A673 (cell line): Measurements from ENCODE around the gene MARCO. TPM values are rescaled to one million over a fixed set of nuclear protein-coding genes. Genes with fewer than 3 reads are reported as not detected.

ENCODE experiments used
- BruUV-seq: library from RNA; stranded (reverse); fragments of 400-500 nt; replicated peaks from 2 replicates; lab custom pipeline; 2021; lab: Mats Ljungman, UMichigan
- CTCF ChIA-PET: fragments of 300-600 bp; sonication (Branson Sonifier 250); formaldehyde crosslinking; loops from one replicate; lab custom pipeline; 2022; ENCODE audit warnings: antibody characterized with exemption; lab: Charles Lee
- POLR2A ChIA-PET: fragments of 300-600 bp; sonication (Branson Sonifier 250); formaldehyde crosslinking; loops from one replicate; lab custom pipeline; 2022; ENCODE audit warnings: antibody characterized with exemption; ENCODE audit not compliant: low non-redundant PET; lab: Charles Lee
- DNase-seq: peaks from one replicate; pipeline ENCODE4 v3.0.0-alpha.2; 2015; ENCODE audit warnings: low spot score
- H3K27ac ChIP-seq: fragments of 200-600 bp; sonication (generic); 2 replicates; pipeline ENCODE4 v1.5.1; 2016; ENCODE audit warnings: mixed run types, low read depth, mild to moderate bottlenecking, mixed read lengths, antibody characterized with exemption, low read length; ENCODE audit not compliant: poor library complexity, severe bottlenecking
- H3K27me3 ChIP-seq: fragments of 200-600 bp; sonication (generic); replicated peaks from 2 replicates; pipeline ENCODE4 v1.6.1; 2017; ENCODE audit warnings: mixed run types, low read depth, mild to moderate bottlenecking, mixed read lengths, antibody characterized with exemption, low read length; ENCODE audit not compliant: insufficient read depth, poor library complexity
- H3K36me3 ChIP-seq: fragments of 200-600 bp; sonication (generic); 2 replicates; pipeline ENCODE4 v1.6.1; 2016; ENCODE audit warnings: mixed run types, mild to moderate bottlenecking, mixed read lengths, antibody characterized with exemption, low read length; ENCODE audit not compliant: insufficient read depth, poor library complexity, severe bottlenecking
- H3K4me1 ChIP-seq: fragments of 200-600 bp; sonication (generic); 2 replicates; pipeline ENCODE4 v1.6.1; 2017; ENCODE audit warnings: mixed run types, mild to moderate bottlenecking, mixed read lengths, antibody characterized with exemption, low read length; ENCODE audit not compliant: insufficient read depth, poor library complexity, severe bottlenecking
- H3K4me3 ChIP-seq: fragments of 200-600 bp; sonication (generic); 2 replicates; pipeline ENCODE4 v1.5.1; 2016; ENCODE audit warnings: low read depth, mixed run types, mild to moderate bottlenecking, mixed read lengths, low read length; ENCODE audit not compliant: poor library complexity, severe bottlenecking
- H3K9me3 ChIP-seq: fragments of 200-600 bp; sonication (generic); 2 replicates; pipeline ENCODE4 v1.6.1; 2016; ENCODE audit warnings: mixed run types, low read depth, mild to moderate bottlenecking, mixed read lengths, antibody characterized with exemption, low read length; ENCODE audit not compliant: poor library complexity, severe bottlenecking
- CTCF ChIP-seq: fragments of 300-800, 200-600 bp; sonication (generic); conservative IDR thresholded peaks from 2 replicates; pipeline ENCODE4 v1.5.1; 2017; ENCODE audit warnings: low read depth, mild to moderate bottlenecking, antibody characterized with exemption, low read length, moderate library complexity, mixed read lengths
- EZH2 ChIP-seq: fragments of 200-600 bp; sonication (generic); IDR thresholded peaks from 2 replicates; pipeline ENCODE4 v1.6.1; 2017; ENCODE audit warnings: borderline replicate concordance, low read depth, mild to moderate bottlenecking, mixed read lengths, antibody characterized with exemption, low read length; ENCODE audit not compliant: poor library complexity, severe bottlenecking
- intact Hi-C: fragments of 100-400 bp; cut with micrococcal nuclease; formaldehyde crosslinking; loops from one replicate; pipeline ENCODE4 v1.10.0; 2022; ENCODE audit not compliant: unreplicated experiment
- total RNA-seq: library from RNA; stranded (reverse); gene quantifications from 2 replicates; pipeline ENCODE4 v1.2.3, GENCODE V29; 2021

Gene MARCO
- total RNA-seq, 1 experiment from 2014 or later, result not detected

DNA sequence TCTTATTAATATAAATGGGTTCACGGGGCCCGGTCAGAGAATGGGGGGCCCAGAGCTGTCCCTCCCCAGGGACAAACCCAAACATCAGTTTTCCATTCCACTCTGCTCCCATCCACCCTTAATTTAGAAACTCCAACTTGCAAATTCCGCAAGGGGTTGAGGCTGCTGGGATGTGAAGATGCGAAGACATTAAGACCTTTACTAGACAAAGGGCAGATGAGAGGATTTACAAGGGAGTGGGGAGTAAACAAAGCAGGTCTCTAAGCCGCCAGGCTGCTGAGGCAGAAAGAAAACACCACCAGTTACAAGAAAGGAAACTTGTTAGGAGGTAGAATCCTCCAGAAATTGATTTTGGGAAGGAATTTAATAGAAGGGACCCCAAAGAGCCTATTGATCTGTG, 33.1 kb downstream of the MARCO start:
- CTCF ChIA-PET, result no interaction called here
- no peak overlapping the region for H3K4me3 ChIP-seq
- no peaks in the 10 kb centered on the region for H3K4me1 ChIP-seq
- no TSS peak for BruUV-seq
- H3K36me3 ChIP-seq, result no peaks in the 10 kb centered on the region
- no peaks in the 10 kb centered on the region for H3K9me3 ChIP-seq
- no peak for TF ChIP-seq EZH2
- no peak for TF ChIP-seq CTCF
- POLR2A ChIA-PET, result no interaction called here
- H3K27me3 ChIP-seq, result peaks cover 5% of the 10 kb centered on the region
- H3K27ac ChIP-seq, result no peak overlapping the region
- intact Hi-C loops, result no loop called here
- no peak for DNase-seq

DNA sequence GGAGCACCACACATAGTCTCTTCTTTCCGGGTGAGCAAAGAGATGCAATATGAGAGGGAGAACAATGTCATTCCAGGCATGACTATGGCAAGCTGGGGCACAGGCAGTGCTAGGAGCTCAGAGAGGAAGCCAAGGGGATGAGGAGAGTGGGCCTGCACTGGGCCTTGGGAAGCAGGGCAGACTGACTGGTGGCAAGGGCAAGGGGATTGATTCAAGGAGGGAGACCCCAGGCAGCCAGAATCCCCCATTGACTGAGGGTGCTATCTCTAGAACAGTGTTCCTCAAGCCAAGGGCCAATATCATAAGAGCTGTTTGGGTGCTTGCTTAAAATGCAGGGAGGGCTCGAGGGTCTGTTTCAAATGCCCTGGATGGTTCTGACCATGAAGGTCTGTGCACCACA, 36.1 kb downstream of the MARCO start:
- DNase-seq, result no peak
- BruUV-seq, result no TSS peak
- ChIA-PET POLR2A (no interaction called here), CTCF (no interaction called here)
- no peaks in the 10 kb centered on the region for H3K27me3 ChIP-seq
- intact Hi-C loops, result no loop called here
- H3K36me3 ChIP-seq, result no peaks in the 10 kb centered on the region
- H3K4me1 ChIP-seq, result no peaks in the 10 kb centered on the region
- no peak overlapping the region for H3K27ac ChIP-seq
- H3K4me3 ChIP-seq, result no peak overlapping the region
- TF ChIP-seq CTCF (no peak), EZH2 (no peak)
- H3K9me3 ChIP-seq, result no peaks in the 10 kb centered on the region

DNA sequence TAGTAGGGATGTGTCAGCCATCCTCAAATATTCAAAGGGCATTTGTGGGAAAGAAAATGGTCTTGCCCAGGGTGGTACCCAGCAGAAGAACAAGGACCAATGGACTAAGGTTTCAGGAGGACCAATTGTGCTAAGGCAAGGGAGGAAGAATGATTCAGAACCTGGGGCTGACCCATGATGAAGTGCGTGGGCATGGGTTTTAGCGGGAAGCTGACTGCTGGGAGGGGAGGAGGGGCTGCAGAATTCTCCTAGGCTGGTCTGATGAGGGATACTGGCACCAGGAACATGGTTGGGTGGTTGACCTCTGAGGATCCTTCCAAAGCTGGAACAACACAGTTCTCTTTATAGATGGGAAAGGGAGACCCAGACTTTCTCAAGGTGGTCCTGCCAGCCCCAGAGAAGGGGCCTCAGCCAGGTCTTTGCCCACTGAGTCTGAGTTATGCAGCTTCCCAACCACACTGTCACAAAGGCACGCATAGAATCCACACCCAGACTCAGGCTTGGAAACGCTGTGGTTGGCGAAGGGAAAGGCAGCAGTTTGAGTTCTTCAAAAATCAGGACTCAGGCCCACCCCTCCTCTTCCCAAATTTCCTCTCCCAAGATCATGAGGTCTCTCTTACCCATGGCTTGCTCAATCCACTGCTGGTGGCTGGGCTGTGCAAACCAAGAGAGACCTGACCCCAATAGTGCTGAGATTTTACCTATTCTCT, 37.3 kb downstream of the MARCO start:
- TF ChIP-seq EZH2 (no peak), CTCF (no peak)
- no peaks in the 10 kb centered on the region for H3K4me1 ChIP-seq
- H3K9me3 ChIP-seq, result no peaks in the 10 kb centered on the region
- H3K4me3 ChIP-seq, result no peak overlapping the region
- no peaks in the 10 kb centered on the region for H3K36me3 ChIP-seq
- intact Hi-C loops, result no loop called here
- H3K27ac ChIP-seq, result no peak overlapping the region
- no peaks in the 10 kb centered on the region for H3K27me3 ChIP-seq
- DNase-seq, result no peak
- ChIA-PET CTCF (no interaction called here), POLR2A (no interaction called here)
- no TSS peak for BruUV-seq
